Stimulated activated CD4-positive, alpha-beta T cell treated with anti-CD3 and anti-CD28 coated beads, Interleukin-15, amount 100 ng/mL, for 48 hours (primary cell): ENCODE results near the gene KLHL12.
"Not testable (repeated sequence)": the region's sequence is repeated elsewhere in the genome, so short reads cannot be mapped to it uniquely, and the experiment has no call there.

Experiments used
- DNase-seq, 2 donors: peaks; one replicate each; pipeline ENCODE4 v3.0.0-alpha.2; 2020; ENCODE audit warnings: low read depth in 2 of 2

KLHL12 gene

GRCh38 chr1:202951437-202951836, 24.4 kb upstream of the KLHL12 start:
- DNase-seq, result no peak

GRCh38 chr1:202945483-202945882, 18.4 kb upstream of the KLHL12 start:
- DNase-seq, result no peak

- no peak for DNase-seq
Observed at GRCh38 chr1:202944438-202944921, 17.4 kb upstream of the KLHL12 start.

GRCh38 chr1:202942426-202942825, 15.4 kb upstream of the KLHL12 start:
- no peak for DNase-seq

GRCh38 chr1:202941372-202941771, 14.3 kb upstream of the KLHL12 start:
- DNase-seq, result no peak

GRCh38 chr1:202940561-202940960, 13.5 kb upstream of the KLHL12 start:
- no peak for DNase-seq

- no peak for DNase-seq
Observed at GRCh38 chr1:202938287-202938925, 11.4 kb upstream of the KLHL12 start.

GRCh38 chr1:202936409-202936808, 9.4 kb upstream of the KLHL12 start:
- not testable (repeated sequence) for DNase-seq

GRCh38 chr1:202935844-202936243, 8.8 kb upstream of the KLHL12 start:
- DNase-seq, result no peak

- no peak for DNase-seq
Observed at GRCh38 chr1:202934755-202935154, 7.7 kb upstream of the KLHL12 start.

- DNase-seq, result no peak
Observed at GRCh38 chr1:202932476-202932875, 5.4 kb upstream of the KLHL12 start.

GRCh38 chr1:202923533-202923932, 3.5 kb downstream of the KLHL12 start:
- DNase-seq, result no peak

GRCh38 chr1:202919615-202920014, 7.4 kb downstream of the KLHL12 start:
- DNase-seq, result no peak

- no peak for DNase-seq
Observed at GRCh38 chr1:202915146-202915545, 11.9 kb downstream of the KLHL12 start.

- DNase-seq, result not testable (repeated sequence)
Observed at GRCh38 chr1:202912476-202912875, 14.6 kb downstream of the KLHL12 start.

GRCh38 chr1:202909494-202909893, 17.5 kb downstream of the KLHL12 start:
- DNase-seq, result no peak

- DNase-seq, result no peak
Observed at GRCh38 chr1:202908998-202909397, 18.0 kb downstream of the KLHL12 start.

- no peak for DNase-seq
Observed at GRCh38 chr1:202905331-202905730, 21.7 kb downstream of the KLHL12 start.

GRCh38 chr1:202903808-202904207, 23.2 kb downstream of the KLHL12 start:
- not testable (repeated sequence) for DNase-seq

GRCh38 chr1:202901555-202901954, 25.5 kb downstream of the KLHL12 start:
- DNase-seq, result no peak

- DNase-seq, result no peak
Observed at GRCh38 chr1:202892501-202892900, 34.5 kb downstream of the KLHL12 start.

- no peak for DNase-seq
Observed at GRCh38 chr1:202890392-202890791, 36.6 kb downstream of the KLHL12 start.

- peak; percentile 94 to 95 for DNase-seq
Observed at GRCh38 chr1:202888531-202889360, 38.3 kb downstream of the KLHL12 start, which contains the start of gene RABIF. RABIF (minus strand) TSS chr1:202889149; CDS start chr1:202889098, 51 bp downstream.
